HG03378 (cell line): ENCODE measurements around the gene DPP4.

Experiments
- ATAC-seq: cut with Tn5 transposase; IDR thresholded peaks from one replicate; pipeline ENCODE4 v1.9.1; 2021; ENCODE audit warnings: mild to moderate bottlenecking, moderate library complexity; ENCODE audit not compliant: unreplicated experiment

DPP4 gene

GRCh38 chr2:162073888-162074631, at the start of gene DPP4:
DPP4 (minus strand) TSS chr2:162074215; CDS start chr2:162073981, 234 bp downstream.
- peak; percentile 82 for ATAC-seq

DNA sequence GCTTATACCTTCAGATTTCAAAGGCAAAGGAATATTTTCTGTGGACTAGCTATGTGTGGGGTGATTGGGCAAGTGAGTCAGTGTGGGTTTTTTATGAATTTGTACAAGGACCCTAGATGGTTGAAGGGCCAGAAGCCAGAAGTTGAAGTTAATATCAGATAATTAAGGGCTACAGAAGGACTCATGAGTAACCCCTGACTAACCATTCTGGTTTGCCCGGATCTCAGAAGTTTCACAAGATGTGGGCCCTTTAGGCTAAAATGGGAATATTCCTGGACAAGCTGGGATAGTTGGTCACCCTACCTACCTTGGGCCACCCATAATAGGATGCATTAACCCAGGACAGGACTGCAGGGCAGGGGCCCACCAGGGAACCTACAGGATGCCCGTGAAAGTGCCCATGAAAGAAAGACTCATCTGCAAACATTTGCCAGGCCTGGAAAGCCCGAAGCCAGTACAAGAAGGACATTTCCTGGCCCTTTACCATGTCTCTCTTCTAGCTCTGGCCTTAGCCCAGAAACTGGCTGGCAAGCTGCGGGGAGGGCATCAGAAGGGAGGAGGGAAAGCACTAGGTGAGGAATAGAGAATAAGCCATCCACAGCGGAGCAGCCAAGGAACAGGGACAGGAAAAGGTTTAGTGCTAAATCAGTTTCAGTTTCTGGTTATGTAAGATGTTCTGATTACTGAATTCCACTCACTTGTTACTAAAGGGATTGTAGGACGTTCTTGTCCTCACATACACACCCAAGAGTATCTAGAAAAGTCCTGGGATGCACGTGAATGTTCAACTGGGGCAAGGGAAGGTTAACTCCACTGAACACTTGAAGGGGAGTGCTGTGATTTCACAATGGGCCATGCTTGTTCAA, 44.4 kb upstream of the DPP4 start:
- no peak for ATAC-seq

DNA sequence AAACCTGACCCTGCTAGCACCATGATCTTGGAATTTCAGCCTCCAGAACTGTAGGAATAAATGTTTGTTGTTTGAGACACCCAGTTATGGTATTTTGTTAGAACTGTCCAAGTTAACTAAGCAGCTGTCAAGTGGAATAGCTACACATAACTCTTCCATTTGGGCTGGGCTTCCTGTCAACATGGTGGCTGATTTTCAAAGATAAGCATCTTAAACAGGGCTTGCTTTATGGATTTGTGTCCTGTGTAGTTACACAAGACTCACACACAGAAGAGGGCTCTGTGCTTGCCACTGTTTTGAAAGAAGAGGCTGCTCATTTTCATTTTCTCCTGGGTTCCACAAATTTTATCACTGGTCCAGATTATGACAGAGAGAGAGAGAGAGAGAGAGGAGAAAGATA, 42.3 kb upstream of the DPP4 start:
- no peak for ATAC-seq

- ATAC-seq = no peak
These were observed 41.1 kb upstream of the DPP4 start for GRCh38 chr2:162115076-162115475.

DNA sequence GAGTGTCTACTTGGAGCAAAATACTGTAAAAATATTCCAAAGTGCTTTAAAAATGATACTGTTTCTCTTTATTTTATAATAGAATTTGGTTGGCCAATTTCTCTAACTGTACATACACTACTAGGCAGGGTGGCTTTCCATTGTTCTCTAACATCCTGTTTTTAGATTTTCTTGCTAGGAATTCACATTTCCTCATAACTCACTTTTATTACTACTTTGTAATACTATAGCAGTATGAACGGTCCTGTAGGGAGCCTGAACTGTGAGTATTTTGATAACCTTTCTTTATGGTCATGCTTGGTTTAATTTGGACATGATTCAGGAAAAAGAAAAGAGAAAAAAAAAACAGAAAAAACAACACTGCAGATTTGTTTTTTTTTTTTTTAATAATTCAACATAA, 40.3 kb upstream of the DPP4 start:
- ATAC-seq = no peak

GRCh38 chr2:162113776-162114168, 39.8 kb upstream of the DPP4 start:
- no peak for ATAC-seq

- no peak for ATAC-seq
These were observed 39.2 kb upstream of the DPP4 start for GRCh38 chr2:162113088-162113775.

DNA sequence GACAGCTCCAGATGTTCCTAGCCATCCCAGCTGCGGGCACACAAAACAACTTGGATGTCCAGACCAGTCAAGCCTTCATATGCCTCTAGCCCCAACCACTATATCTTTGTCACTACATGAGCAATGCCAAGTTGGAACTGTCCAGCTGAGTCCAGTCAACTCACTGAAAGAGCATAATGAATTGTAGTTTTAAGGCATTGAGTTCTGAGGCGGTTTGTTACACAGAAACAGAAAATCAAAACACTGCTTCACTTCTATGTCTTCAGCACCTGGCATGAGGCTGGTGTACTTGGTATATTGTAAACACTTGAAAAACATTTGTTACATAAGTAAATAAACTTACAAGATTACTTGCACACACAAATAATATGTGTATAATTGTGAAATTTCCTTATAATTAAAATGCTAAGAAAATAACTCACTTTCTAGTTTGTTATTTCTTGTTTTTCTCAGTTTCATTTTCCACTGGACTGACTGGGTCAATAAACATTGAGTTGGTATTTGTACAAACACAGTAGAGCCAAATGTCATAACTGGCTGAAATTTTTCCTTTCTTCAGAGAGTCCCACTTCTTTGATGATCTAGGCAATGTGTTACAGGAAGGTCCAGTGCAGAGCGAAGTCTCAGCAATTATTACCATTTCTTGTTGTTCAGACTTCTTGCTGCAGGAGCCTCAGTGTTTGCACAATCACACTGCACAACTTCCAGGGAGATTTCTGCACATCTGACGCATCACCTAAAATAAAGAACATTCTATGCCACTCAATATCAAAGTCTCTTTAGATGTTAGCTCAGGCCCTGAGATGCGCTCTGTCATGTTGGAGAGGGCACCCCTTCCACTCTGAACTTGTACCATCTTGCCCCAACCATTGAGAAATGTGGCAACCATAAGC, 38.2 kb upstream of the DPP4 start:
- no peak for ATAC-seq

- no peak for ATAC-seq
These were observed 33.4 kb upstream of the DPP4 start for GRCh38 chr2:162107361-162107901.

- ATAC-seq = no peak
These were observed 32.7 kb upstream of the DPP4 start for GRCh38 chr2:162106746-162107145.

GRCh38 chr2:162106146-162106551, 32.1 kb upstream of the DPP4 start:
- ATAC-seq = no peak

DNA sequence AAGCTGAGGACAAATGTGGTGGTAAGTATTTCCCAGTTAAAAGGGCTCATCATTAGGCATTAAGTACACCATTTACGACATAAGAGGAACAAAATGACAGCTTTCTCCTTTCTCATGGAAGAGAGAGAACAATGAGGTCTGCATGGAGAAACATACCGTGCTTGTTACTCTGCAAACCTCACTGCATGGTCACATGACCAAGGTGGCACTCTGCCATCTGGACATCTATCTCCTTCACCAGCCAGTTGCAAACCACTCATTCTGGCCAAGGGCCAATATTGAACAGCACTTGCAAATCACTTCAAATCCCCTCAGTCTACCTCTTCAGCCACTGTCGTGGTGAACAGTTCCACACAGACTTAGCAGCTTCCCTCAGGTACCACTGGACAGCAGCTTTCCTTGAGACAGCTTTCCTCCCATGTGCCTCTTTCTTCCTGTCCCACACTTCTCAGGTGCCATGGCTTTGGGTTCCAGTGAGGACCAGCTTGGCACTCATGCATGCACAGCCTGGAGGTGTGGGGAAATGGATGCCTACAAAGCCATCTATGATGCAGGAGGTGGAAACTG, 29.5 kb upstream of the DPP4 start:
- ATAC-seq = no peak

DNA sequence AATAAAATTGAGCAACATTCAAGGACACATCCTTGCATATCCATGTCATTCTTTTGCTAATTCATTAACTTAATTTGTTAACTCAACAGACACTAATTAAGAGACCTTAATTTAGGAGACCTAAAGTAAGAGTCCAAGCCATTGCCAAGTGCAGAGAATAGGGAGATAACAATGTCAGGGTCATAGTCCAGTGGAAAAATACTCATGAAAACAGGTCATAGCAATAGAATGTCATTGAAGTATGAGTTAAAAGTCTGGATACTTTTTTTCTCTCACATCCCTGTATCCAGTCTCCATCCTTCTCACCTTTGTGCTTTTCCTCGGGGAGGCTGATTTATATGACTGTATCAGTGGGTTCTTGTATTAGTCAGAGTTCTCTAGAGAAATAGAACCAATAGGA, 26.6 kb upstream of the DPP4 start:
- no peak for ATAC-seq

DNA sequence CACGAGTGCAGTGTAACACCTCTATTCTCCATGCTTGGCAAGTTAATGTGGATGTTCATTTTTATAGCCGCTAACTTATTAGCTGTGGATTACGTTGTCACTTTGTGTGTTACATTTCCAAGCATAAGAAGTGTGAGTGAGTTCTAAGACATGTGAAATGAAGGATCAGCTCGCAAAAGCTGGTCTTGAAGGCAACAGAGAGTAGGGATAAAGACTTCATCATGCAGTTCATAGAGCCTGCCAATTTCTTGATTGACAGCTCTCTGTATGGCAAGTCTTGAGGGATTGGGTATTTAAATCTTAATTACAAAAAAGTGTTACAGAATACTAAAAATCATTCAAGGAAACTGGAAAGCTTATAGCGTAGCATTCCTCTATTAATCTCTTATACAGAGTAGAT, 25.8 kb upstream of the DPP4 start:
- no peak for ATAC-seq

GRCh38 chr2:162092658-162093556, 18.9 kb upstream of the DPP4 start:
- ATAC-seq = no peak

- no peak for ATAC-seq
These were observed 18.0 kb upstream of the DPP4 start for GRCh38 chr2:162092008-162092390.

DNA sequence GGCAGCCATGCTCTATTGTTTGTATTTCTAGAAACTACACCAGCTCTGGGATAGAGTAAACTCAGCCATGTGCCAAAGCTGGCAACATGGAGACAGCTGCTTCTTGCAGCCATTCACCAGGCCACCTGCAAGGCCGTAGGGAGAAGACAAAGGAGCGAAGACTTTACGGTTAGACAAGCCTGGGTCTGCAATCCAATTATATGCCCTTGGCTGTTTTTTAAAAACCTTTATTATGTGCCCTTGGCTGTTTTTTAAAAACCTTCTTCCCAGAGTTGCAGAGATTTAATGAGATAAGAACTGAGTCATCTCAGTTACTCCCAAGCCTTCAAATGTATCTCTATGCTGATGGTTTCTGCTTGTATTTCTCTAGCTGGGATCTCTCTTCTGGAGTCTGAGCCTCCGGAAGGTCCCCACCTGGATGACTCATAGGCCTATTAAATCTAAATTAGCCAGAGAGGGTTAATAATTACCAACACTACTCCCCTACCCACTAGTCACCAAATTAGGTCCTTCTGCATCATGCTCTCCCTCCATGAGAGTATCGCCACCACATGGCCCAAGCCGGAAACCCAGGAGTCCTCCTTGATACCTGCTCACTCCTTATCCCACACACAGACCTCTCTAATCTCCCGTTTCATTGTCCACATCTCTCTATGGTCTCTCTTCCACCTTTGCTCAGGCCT, 17.5 kb upstream of the DPP4 start:
- peak; percentile 56 for ATAC-seq

DNA sequence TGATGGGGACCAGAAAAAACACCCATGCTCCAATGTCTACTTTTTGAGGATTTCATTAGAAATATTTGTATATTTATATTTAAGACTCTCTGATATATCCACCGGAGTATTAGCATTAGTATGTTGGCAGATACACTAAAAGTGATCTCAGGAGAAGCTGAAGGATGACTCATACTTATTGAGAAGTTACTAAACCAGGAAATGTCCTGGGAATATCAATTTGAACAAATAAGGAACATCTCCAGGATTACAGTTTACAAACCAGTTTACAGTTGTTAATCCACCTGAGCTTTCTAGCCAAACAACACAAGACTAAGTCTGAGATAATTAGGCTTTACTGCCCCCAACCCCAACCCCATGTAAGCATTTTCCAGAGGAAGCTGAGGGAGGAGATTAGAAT, 16.1 kb upstream of the DPP4 start:
- ATAC-seq = no peak
